Panc1 (cell line): ENCODE results near the gene GPA33. TPM values are rescaled to one million over a fixed set of nuclear protein-coding genes. Genes with fewer than 3 reads are reported as not detected.
"Not testable (repeated sequence)": the region's sequence is repeated elsewhere in the genome, so short reads cannot be mapped to it uniquely, and the experiment has no call there.

Experiments
- ATAC-seq: fragments of 200-7000 bp; cut with Tn5 transposase; 2 replicates; pipeline ENCODE4 v1.9.1; 2020; ENCODE audit warnings: mild to moderate bottlenecking, moderate library complexity
- BruUV-seq: library from RNA; stranded (reverse); fragments of 400-500 nt; replicated peaks from 2 replicates; lab custom pipeline; 2021; lab: Mats Ljungman, UMichigan
- CTCF ChIA-PET: fragments of 300-600 bp; sonication (Branson Sonifier 250); formaldehyde crosslinking; loops from one replicate; lab custom pipeline; 2022; ENCODE audit warnings: antibody characterized with exemption; lab: Charles Lee
- POLR2A ChIA-PET: fragments of 300-600 bp; sonication (Branson Sonifier 250); formaldehyde crosslinking; loops from one replicate; lab custom pipeline; 2022; ENCODE audit warnings: antibody characterized with exemption; lab: Charles Lee
- DNase-seq: peaks from one replicate; pipeline ENCODE4 v3.0.0-alpha.2; 2010; ENCODE audit warnings: low read depth, low spot score
- H3K27ac ChIP-seq: 2 replicates; pipeline ENCODE4 v1.5.1; 2011; ENCODE audit warnings: mild to moderate bottlenecking, low read length, inconsistent platforms
- H3K27me3 ChIP-seq: fragments of 200-500 bp; sonication (Bioruptor generic); 2 replicates; pipeline ENCODE4 v1.6.0; 2014; ENCODE audit warnings: low read length, inconsistent platforms; ENCODE audit not compliant: control insufficient read depth, insufficient read depth
- H3K36me3 ChIP-seq: fragments of 200-500 bp; sonication (Bioruptor generic); 2 replicates; pipeline ENCODE4 v1.5.1; 2014; ENCODE audit warnings: inconsistent platforms, mild to moderate bottlenecking, low read length, moderate library complexity; ENCODE audit not compliant: control insufficient read depth, insufficient read depth
- H3K4me1 ChIP-seq: 2 replicates; pipeline ENCODE4 v1.5.1; 2011; ENCODE audit warnings: inconsistent platforms, mild to moderate bottlenecking, low read length, moderate library complexity; ENCODE audit not compliant: control insufficient read depth, insufficient read depth
- H3K4me3 ChIP-seq, 2 experiments: 2 replicates each; pipeline ENCODE4 v1.5.1; 2011 to 2012; ENCODE audit warnings: low read depth in 2 of 2, low read length in 2 of 2, mild to moderate bottlenecking in 2 of 2, inconsistent platforms in 1 of 2, moderate library complexity in 1 of 2
- H3K9me3 ChIP-seq: fragments of 200-500 bp; sonication (Bioruptor generic); 2 replicates; pipeline ENCODE4 v1.5.1; 2014; ENCODE audit warnings: low read depth, mild to moderate bottlenecking, inconsistent platforms, low read length, moderate library complexity; ENCODE audit not compliant: control insufficient read depth, insufficient read depth
- POLR2AphosphoS5 ChIP-seq: IDR thresholded peaks from 2 replicates; pipeline ENCODE4 v1.6.1; 2012; ENCODE audit warnings: mild to moderate bottlenecking, low read depth, low read length, moderate library complexity
- SIN3A ChIP-seq: IDR thresholded peaks from 2 replicates; pipeline ENCODE4 v1.6.1; 2012; ENCODE audit warnings: low read depth, mild to moderate bottlenecking, low read length, moderate library complexity, borderline replicate concordance; ENCODE audit not compliant: insufficient read depth
- TCF7L2 ChIP-seq: IDR thresholded peaks from 2 replicates; pipeline ENCODE4 v1.6.1; 2011; ENCODE audit warnings: mild to moderate bottlenecking, low read depth, low read length, inconsistent platforms
- in situ Hi-C: cut with HindIII; loops from 2 replicates; pipeline ENCODE4 v1.10.0; 2016; ENCODE audit warnings: low sequenced_read_pairs, low pct_unique_long_range_greater_than_20kb
- intact Hi-C: fragments of 100-400 bp; cut with micrococcal nuclease; formaldehyde crosslinking; loops from one replicate; pipeline ENCODE4 v1.10.0; 2022; ENCODE audit not compliant: unreplicated experiment
- total RNA-seq: library from RNA; stranded (reverse); gene quantifications from one replicate; pipeline ENCODE4 v1.2.1, GENCODE V29; 2021; ENCODE audit not compliant: unreplicated experiment
- TF ChIP-seq, protein P1 (sequence below): fragments of 450-650 bp; IDR thresholded peaks from 2 replicates; pipeline ENCODE4 v1.5.1; 2017; ENCODE audit warnings: mild to moderate bottlenecking
- TF ChIP-seq, protein P2 (sequence below), 2 experiments: IDR thresholded peaks; 2 replicates each; pipeline ENCODE4 v1.6.1; 2011 to 2012; ENCODE audit warnings: low read depth in 2 of 2, control low read depth in 1 of 2, low read length in 1 of 2, mild to moderate bottlenecking in 1 of 2, moderate library complexity in 1 of 2; ENCODE audit not compliant: insufficient read depth in 1 of 2

The GPA33 gene
- total RNA-seq, 1 experiment from 2014 or later: 0.18 TPM

GRCh38 chr1:167043752-167044488 lies 46.3 kb downstream of the GPA33 start:
- H3K4me1 ChIP-seq: no peaks in the 10 kb centered on the region
- no peaks in the 10 kb centered on the region for H3K9me3 ChIP-seq
- POLR2A ChIA-PET: no interaction called here
- peaks cover 22% of the 10 kb centered on the region for H3K27me3 ChIP-seq
- intact Hi-C loops (no loop called here), in situ Hi-C loops (no loop called here)
- no peaks in the 10 kb centered on the region for H3K36me3 ChIP-seq
- CTCF ChIA-PET: interaction anchor here (0.7 kb wide), 2 partner anchors 411 to 496 kb away, joined by 3 read pairs; no protein-coding TSS in a partner anchor
- BruUV-seq: no TSS peak
- peak; percentile 83; the same call in 1 of the 2 replicates for ATAC-seq
- no peak for DNase-seq
- peak overlapping the region; percentile 19 to 51 for H3K4me3 ChIP-seq
- TF ChIP-seq, protein P1, sequence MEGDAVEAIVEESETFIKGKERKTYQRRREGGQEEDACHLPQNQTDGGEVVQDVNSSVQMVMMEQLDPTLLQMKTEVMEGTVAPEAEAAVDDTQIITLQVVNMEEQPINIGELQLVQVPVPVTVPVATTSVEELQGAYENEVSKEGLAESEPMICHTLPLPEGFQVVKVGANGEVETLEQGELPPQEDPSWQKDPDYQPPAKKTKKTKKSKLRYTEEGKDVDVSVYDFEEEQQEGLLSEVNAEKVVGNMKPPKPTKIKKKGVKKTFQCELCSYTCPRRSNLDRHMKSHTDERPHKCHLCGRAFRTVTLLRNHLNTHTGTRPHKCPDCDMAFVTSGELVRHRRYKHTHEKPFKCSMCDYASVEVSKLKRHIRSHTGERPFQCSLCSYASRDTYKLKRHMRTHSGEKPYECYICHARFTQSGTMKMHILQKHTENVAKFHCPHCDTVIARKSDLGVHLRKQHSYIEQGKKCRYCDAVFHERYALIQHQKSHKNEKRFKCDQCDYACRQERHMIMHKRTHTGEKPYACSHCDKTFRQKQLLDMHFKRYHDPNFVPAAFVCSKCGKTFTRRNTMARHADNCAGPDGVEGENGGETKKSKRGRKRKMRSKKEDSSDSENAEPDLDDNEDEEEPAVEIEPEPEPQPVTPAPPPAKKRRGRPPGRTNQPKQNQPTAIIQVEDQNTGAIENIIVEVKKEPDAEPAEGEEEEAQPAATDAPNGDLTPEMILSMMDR: no peak
- TF ChIP-seq SIN3A (no peak), POLR2AphosphoS5 (no peak), TCF7L2 (no peak)
- TF ChIP-seq, protein P2, sequence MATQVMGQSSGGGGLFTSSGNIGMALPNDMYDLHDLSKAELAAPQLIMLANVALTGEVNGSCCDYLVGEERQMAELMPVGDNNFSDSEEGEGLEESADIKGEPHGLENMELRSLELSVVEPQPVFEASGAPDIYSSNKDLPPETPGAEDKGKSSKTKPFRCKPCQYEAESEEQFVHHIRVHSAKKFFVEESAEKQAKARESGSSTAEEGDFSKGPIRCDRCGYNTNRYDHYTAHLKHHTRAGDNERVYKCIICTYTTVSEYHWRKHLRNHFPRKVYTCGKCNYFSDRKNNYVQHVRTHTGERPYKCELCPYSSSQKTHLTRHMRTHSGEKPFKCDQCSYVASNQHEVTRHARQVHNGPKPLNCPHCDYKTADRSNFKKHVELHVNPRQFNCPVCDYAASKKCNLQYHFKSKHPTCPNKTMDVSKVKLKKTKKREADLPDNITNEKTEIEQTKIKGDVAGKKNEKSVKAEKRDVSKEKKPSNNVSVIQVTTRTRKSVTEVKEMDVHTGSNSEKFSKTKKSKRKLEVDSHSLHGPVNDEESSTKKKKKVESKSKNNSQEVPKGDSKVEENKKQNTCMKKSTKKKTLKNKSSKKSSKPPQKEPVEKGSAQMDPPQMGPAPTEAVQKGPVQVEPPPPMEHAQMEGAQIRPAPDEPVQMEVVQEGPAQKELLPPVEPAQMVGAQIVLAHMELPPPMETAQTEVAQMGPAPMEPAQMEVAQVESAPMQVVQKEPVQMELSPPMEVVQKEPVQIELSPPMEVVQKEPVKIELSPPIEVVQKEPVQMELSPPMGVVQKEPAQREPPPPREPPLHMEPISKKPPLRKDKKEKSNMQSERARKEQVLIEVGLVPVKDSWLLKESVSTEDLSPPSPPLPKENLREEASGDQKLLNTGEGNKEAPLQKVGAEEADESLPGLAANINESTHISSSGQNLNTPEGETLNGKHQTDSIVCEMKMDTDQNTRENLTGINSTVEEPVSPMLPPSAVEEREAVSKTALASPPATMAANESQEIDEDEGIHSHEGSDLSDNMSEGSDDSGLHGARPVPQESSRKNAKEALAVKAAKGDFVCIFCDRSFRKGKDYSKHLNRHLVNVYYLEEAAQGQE (IDR thresholded peaks at IDR 0.05; ENCODE audit: insufficient read depth in 1 of 2, low read depth in 2 of 2, low read length in 1 of 2): no peak
- H3K27ac ChIP-seq: no peak overlapping the region

GRCh38 chr1:167033646-167034045 lies 56.5 kb downstream of the GPA33 start:
- ChIA-PET CTCF (no interaction called here), POLR2A (no interaction called here)
- Histone ChIP-seq H3K27ac (no peak overlapping the region), H3K4me3 (no peak overlapping the region), H3K4me1 (no peaks in the 10 kb centered on the region), H3K27me3 (peaks cover 4% of the 10 kb centered on the region; the same call in 1 of the 2 replicates), H3K36me3 (no peaks in the 10 kb centered on the region), H3K9me3 (no peaks in the 10 kb centered on the region)
- in situ Hi-C loops (no loop called here), intact Hi-C loops (no loop called here)
- BruUV-seq: no TSS peak
- TF ChIP-seq SIN3A: no peak
- TF ChIP-seq, protein P2 (IDR thresholded peaks at IDR 0.05; ENCODE audit: insufficient read depth in 1 of 2, low read depth in 2 of 2, low read length in 1 of 2): no peak
- TF ChIP-seq POLR2AphosphoS5: no peak
- TF ChIP-seq TCF7L2: no peak
- TF ChIP-seq, protein P1: no peak
- DNase-seq (no peak), ATAC-seq (no peak)

DNA sequence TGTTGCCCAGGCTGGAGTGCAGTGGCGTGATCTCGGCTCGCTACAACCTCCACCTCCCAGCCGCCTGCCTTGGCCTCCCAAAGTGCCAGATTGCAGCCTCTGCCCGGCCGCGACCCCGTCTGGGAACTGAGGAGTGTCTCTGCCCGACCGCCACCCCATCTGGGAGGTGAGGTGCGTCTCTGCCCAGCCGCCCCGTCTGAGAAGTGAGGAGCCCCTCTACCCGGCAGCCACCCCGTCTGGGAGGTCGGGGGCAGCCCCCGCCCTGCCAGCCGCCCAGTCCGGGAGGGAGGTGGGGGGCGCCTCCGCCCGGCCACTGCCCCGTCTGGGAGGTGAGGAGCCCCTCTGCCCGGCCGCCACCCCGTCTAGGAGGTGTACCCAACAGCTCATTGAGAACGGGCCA lies 60.6 kb downstream of the GPA33 start:
- H3K9me3 ChIP-seq, intact Hi-C loops, CTCF ChIA-PET, H3K36me3 ChIP-seq, H3K4me1 ChIP-seq, BruUV-seq, ATAC-seq, H3K4me3 ChIP-seq, in situ Hi-C loops, H3K27ac ChIP-seq, POLR2A ChIA-PET, H3K27me3 ChIP-seq, DNase-seq: not testable (repeated sequence)
